Hematopoietic multipotent progenitor cell treated with erythropoietin and hydrocortisone succinate and interleukin-3 and kit ligand, for 15 days (in vitro differentiated cells): ENCODE measurements around the gene UCHL3.

Experiments
- DNase-seq: peaks from one replicate; pipeline ENCODE4 v3.0.0-alpha.2; 2015; ENCODE audit warnings: low spot score

The UCHL3 gene

DNA sequence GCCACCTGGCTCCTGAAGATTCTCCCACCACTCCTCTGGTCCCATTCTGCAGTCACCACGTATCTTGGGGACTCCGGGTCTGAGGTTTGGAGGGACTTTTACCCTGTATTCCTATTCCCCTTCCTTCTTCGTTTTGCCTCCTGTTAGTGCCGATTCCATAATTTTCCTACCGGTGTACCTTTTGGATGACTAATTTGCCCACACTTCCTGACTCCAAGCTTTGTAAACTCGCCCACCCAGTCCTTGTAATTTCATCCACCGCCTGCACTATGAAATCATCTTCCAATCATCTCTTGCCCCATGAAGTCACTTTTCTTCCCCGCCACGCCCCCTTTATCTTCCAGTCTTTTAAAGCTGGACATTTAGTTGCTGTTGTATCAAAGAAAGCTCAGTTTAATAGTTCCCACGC is 572 bp downstream of the UCHL3 start:
- DNase-seq = peak; percentile 47

DNA sequence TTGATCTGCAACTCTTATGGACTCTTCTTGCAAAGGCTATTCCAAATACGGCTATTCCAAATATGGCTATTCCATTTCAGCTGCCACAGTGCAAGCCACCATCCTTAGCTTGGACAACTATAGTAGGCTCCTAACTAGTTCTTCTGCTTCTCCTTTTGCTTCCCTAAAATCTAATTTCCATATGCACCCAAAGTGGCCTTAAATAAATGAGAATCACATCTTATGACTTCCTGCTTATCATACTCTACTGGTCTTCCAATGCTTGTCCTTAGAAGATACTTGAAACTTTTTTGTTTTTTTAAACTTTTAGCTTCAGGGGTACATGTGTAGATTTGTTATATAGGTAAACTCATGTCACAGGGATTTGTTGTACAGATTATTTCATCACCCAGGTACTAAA is 4.9 kb downstream of the UCHL3 start:
- no peak for DNase-seq

DNA sequence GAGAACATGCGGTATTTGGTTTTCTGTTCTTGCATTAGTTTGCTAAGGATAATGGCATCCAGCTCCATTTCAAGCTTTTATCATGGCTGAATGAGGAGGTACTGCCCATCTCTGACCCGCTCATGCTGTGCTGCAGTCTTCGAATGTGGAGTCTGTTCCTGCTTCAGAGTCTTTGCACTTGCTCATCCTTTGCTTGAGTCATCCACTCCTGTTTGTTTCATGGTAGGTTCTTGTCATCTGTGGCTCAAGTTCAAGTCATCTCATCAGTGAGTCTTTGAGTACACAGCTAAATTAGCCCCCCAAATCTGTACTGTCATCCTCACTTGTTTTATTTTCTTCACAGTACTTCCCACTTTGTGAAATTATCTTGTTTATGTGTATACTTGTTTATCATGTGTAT is 5.4 kb downstream of the UCHL3 start:
- no peak for DNase-seq

- no peak for DNase-seq
Measured at GRCh38 chr13:75555836-75556235, 6.2 kb downstream of the UCHL3 start.

GRCh38 chr13:75556961-75557360 is 7.4 kb downstream of the UCHL3 start:
- DNase-seq = no peak

DNA sequence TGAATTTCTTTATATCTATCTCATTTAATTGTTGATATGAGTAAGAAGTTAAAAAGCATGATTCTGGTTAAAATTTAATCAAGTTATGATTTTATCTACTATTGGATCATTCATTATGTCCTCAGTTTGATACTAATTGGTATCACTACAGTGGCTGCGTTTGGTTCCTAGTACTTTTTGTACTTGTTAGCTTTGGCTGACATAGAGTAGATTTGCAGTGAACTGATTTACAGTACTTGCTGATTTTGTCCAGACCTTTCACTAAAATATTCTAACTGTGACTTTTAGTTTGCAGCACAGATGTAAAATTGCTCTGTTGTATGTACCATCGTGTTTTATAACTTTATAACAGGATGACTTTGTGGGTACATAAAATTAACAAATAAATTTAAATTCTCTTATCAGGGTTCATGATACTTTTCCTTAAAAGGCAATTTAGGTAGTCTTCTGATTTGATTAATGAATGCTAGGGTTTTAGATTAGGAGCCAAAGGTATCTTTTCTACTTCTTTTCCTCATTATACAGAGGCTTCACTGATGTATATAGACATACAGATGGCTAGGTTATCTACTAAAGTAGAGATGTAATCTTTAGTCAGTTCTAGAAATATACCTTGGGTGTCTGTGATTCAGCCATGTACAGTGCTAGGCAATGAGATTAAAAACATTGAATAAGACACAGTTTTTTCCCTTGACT is 8.7 kb downstream of the UCHL3 start:
- no peak for DNase-seq

DNA sequence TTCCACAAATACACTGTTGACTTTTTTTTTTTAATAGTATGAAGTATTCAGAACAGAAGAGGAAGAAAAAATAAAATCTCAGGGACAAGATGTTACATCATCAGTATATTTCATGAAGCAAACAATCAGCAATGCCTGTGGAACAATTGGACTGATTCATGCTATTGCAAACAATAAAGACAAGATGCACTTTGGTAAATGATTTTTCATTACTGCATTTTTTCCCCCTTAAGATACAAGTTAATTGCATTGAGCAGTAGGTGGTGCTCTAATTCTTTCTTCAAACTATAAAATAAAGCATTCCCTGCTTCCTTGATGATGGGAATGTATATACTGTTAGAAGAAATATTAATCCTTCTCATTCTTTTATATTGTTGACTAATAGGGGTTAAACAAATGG is 17.1 kb downstream of the UCHL3 start:
- no peak for DNase-seq

DNA sequence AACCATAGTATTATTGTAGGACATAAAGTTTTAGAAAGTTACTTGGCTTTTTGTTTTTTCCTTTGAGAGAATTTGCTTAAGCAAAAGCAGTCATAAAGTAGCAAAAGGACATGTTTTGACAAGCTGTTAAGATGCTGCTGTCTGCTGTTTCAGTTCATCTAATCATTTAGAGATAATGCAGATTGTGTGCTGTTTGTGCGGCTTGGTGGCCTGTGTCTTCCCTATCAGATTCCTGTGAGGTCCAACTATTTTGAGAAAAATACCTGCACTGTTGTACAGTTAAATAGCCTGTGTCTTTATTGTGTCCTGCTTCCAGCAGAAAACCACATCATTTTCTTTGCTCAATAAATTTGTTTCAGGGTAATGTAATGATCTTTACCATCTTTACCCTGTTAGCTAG is 20.0 kb downstream of the UCHL3 start:
- no peak for DNase-seq

- DNase-seq = no peak
Measured at GRCh38 chr13:75579529-75579928, 29.9 kb downstream of the UCHL3 start.

DNA sequence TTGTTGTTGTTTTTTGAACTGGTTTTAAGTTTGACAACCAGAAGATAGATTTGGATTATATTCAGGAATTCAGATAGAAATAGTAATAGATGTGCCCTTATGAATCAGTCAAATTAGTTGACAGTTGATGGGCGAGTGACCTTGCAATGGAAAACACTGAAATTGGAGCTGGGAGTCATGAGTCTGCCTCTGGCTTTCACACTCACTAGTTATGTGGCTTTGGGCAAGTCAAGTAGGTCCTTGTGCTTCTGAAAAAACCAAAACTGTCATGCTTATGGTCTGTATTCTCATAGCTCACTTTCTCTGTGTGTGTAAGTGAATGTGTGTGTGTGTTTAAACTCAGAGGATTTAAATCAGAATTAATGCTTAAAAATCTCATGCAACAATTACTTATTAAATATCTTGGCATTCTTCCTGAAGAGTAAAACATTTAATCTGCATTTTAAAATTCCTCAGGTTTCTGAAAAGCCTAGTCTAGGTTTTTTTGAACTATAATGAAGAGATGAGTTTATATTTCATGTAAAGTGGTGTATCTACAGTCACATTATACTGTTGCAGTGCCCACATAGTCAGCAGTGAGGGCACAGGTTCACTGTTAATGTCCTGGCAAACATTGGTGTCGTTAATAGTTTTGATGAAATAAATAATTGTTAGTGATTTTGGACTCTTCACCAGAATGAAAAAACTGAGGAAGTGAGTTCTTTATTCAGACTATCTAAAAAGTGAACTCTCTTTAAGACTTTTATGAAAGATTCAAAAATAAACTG is 32.5 kb downstream of the UCHL3 start:
- no peak for DNase-seq

DNA sequence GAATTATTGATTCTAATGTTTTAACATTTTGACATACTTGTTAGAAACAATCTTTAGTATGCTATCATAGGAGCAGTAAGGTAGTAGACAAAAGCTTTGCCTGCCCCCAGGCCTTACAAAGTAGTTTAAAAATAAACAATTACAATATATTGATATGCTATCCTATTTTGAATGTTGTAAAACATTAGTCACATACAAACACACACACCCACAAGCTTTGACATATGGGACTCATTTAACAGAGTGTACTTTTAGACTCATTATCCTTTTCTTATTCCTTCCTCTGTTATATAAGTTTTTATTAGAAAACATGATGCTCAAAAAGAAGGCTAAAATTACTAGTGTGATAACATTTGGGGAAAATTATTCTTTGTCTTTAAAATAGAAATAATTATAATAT is 33.5 kb downstream of the UCHL3 start:
- no peak for DNase-seq

GRCh38 chr13:75585153-75585552 is 35.6 kb downstream of the UCHL3 start:
- DNase-seq = no peak

DNA sequence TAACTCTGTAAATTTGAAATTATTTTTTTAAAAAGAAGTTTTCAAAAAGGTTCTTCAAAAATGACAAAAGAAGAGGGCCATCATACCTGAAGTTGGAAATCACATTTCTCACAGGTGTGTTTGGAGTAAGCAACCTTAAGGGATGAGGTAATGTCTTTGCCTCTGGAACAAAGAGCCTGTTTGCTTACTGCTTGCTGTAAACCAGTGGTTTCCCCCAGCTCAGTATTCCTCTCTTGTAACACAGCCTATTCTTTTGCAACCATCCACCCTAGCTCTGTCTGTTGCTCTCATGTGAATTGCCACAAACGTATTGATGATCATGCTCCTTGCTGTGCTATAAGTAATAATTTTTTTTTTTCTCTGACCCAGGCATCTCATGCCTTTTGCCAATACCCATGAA is 38.1 kb downstream of the UCHL3 start:
- DNase-seq = no peak

DNA sequence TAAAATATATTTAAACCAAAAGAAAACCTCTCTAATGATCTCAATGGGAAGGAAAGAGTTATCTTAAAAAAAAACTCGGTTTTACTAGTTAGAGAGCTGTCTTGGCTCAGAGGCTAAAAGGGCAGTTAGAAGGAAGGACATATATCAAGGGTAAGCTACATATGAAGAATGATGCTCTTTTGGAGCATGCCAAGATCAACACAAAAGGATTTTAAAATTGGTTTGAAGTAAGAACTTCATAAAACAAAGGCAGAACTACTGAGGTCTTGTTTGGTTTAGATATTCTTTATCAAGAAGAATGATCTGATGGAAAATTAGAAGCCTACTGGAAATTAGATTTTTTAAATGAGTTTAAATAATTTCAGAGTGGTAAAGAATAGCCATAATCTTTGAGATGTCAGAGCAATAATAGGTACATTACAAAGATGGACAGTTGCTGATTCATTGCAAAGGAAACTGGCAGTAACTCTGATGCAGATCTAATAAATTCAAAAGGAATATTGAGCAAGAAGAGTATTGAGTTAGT is 47.1 kb downstream of the UCHL3 start:
- no peak for DNase-seq

DNA sequence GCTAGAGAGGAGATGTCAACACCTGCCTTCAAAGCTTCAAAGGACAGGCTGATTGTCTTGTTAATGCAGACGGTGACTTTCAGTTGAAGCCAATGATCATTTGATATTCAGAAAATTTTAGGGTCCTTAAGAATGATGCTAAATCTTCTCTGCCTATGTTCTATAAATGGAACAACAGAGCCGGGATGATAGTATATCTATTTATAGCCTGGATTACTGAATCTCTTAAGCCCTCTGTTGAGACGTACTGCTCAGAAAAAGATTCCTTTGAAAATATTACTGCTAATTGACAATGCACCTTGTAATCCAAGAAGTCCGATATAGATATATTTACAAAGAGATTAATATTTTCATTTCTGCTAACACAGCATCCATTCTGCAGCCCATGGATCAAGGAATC is 50.8 kb downstream of the UCHL3 start:
- no peak for DNase-seq

GRCh38 chr13:75603038-75603437 is 53.4 kb downstream of the UCHL3 start:
- no peak for DNase-seq

GRCh38 chr13:75607447-75607846 is 57.9 kb downstream of the UCHL3 start:
- no peak for DNase-seq

GRCh38 chr13:75610466-75610865 is 60.9 kb downstream of the UCHL3 start:
- no peak for DNase-seq

GRCh38 chr13:75612354-75612753 is 62.8 kb downstream of the UCHL3 start:
- no peak for DNase-seq

GRCh38 chr13:75617230-75617629 is 67.6 kb downstream of the UCHL3 start:
- DNase-seq = no peak

GRCh38 chr13:75618308-75618707 is 68.7 kb downstream of the UCHL3 start:
- no peak for DNase-seq

GRCh38 chr13:75620020-75620419 is 70.4 kb downstream of the UCHL3 start:
- no peak for DNase-seq

DNA sequence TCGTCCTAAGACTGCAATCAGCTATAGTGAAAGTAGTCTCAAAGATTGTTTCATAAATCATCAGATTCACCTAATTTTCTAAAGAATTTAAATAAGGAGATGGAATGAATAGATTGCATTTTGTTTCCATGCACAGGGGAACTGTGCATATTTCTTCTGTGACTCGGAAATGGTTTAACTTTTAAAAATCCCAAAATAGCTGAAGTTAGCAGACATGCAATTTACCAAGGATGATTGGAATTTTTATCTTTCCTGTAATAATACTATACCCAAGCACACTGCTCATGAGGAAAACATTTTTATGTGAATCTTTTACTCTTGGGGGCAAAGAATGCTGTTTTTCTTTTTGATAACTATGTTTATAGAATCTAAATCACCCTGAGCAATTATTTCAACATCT is 71.6 kb downstream of the UCHL3 start:
- no peak for DNase-seq

GRCh38 chr13:75628801-75629200 is 79.2 kb downstream of the UCHL3 start:
- no peak for DNase-seq
